Natural killer cell treated with Interleukin-12 subunit alpha and Interleukin-12 subunit beta and Interleukin-15 and Interleukin-18, amount 100 ng/mL, for 72 hours (primary cell): Measurements from ENCODE around the gene PTGIR. TPM values are rescaled to one million over a fixed set of nuclear protein-coding genes. Genes with fewer than 3 reads are reported as not detected.

ENCODE experiments used
- ATAC-seq, 2 donors: fragments of 150-1000 bp; cut with Tn5 transposase in 1 of 2; sonication (Bioruptor Pico), chemical (Tn5 transposase) in 1 of 2; 2 replicates each; pipeline ENCODE4 v1.10.0; 2021
- DNase-seq: peaks from one replicate; pipeline ENCODE4 v3.0.0; 2022; ENCODE audit warnings: low spot score
- H3K27ac Mint-ChIP-seq, 2 donors: 1 replicate in 1 of 2; 2 replicates in 1 of 2; pipeline ENCODE4 v1.8.0; 2022; ENCODE audit warnings: mixed read lengths in 2 of 2, mild to moderate bottlenecking in 1 of 2, moderate library complexity in 1 of 2
- H3K27me3 Mint-ChIP-seq, 2 donors: 1 replicate in 1 of 2; 2 replicates in 1 of 2; pipeline ENCODE4 v1.8.0; 2022; ENCODE audit warnings: mixed read lengths in 2 of 2
- H3K36me3 Mint-ChIP-seq: one replicate; pipeline ENCODE4 v1.8.0; 2022; ENCODE audit warnings: mixed read lengths
- H3K4me1 Mint-ChIP-seq, 2 donors: 1 replicate in 1 of 2; 2 replicates in 1 of 2; pipeline ENCODE4 v1.8.0; 2022; ENCODE audit warnings: low read depth in 2 of 2, mixed read lengths in 2 of 2, mild to moderate bottlenecking in 1 of 2
- H3K4me3 Mint-ChIP-seq: one replicate; pipeline ENCODE4 v1.8.0; 2022; ENCODE audit warnings: mixed read lengths
- H3K9me3 Mint-ChIP-seq: 2 replicates; pipeline ENCODE4 v1.8.0; 2022; ENCODE audit warnings: mixed read lengths
- total RNA-seq, 2 donors: library from RNA; stranded (reverse); gene quantifications; one replicate each; pipeline ENCODE4 v1.2.3, GENCODE V29; 2022

PTGIR gene
- total RNA-seq, 2 donors from 2014 or later: 0.31 to 1.7 TPM

DNA sequence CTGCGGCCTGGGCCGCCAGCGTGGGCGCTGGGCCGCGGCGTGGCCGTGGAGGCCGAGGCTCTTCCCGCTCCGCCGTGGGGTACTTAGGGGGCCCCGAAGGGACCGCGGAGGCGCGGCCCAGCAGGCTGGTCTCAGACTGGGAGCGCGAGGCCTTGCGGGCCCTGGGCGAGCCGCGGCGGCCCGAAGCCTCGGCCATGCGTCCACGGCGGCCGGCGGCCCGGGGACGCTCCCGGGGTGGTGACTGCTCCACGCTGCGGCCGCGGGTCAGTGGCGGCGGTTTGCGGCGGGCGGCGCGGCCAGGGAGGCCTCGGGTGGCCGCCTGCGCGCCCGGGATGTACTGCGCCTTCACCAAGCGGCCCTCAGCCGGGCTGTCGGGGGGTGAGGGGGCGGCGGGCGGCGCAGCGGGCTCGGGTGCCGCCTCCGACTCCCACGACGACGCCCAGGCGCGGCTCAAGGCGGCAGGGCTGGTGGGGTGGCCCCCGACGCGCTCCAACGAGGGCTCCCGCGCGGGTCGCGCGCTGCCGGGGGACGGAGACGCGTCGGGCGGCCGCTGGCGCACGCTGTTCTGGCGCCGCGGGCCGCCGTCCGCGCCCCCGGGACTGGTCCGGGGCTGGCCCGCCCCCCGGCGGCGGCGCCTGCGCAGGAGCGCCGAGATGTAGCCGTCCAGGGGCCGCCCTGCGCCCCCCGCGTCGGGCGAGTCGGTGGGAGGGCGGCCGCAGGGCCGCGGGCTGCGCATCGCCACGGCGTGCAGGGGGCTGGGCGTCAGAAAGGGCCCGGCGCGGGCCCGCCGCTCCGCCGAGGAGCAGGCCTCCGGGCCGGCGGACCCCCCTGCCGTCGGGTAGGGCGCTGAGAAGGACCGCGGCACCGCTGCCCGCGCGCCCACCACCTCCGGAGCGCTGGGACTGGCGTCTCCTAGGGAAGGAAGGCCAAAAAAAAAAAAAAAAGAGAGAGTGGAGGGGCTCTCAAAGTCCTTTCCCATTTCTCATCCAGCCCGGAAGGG lies 24.4 kb upstream of the PTGIR start:
- peaks cover 33 to 57% of the 10 kb centered on the region in 2 donors for H3K27me3 Mint-ChIP-seq
- peaks cover 0 to 8% of the 10 kb centered on the region in 2 donors for H3K4me1 Mint-ChIP-seq
- ATAC-seq: no peak
- no peaks in the 10 kb centered on the region for H3K9me3 Mint-ChIP-seq
- no peak overlapping the region for H3K27ac Mint-ChIP-seq
- no peak for DNase-seq
- H3K36me3 Mint-ChIP-seq: no peaks in the 10 kb centered on the region
- no peak overlapping the region for H3K4me3 Mint-ChIP-seq

GRCh38 chr19:46648060-46648960 lies 23.4 kb upstream of the PTGIR start:
- H3K36me3 Mint-ChIP-seq: no peaks in the 10 kb centered on the region
- peak overlapping the region in 1 of 2 donors; percentile 71 for H3K27ac Mint-ChIP-seq
- peaks cover 27 to 47% of the 10 kb centered on the region in 2 donors for H3K27me3 Mint-ChIP-seq
- H3K9me3 Mint-ChIP-seq: no peaks in the 10 kb centered on the region
- peak in 1 of 2 donors; percentile 52 for ATAC-seq
- no peak for DNase-seq
- no peak overlapping the region for H3K4me3 Mint-ChIP-seq
- H3K4me1 Mint-ChIP-seq: peaks cover 0 to 8% of the 10 kb centered on the region in 2 donors

DNA sequence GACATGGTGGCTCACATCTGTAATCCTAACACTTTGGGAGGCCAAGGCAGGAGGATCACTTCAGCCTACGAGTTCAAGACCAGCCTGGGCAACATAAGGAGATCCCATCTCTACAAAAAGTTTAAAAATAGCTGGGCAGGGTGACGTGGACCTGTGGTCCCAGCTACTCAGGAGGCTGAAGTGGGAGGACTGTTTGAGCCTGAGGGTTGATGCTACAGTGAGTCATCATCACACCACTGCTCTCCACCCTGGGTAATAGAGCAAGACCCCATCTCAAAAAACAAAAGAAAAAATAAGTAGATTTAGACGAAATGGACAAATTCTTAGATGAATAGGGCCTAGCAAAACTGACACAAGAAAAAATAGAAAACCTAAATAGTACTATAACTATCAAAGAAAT lies 21.5 kb upstream of the PTGIR start:
- DNase-seq (no peak), ATAC-seq (no peak)
- Mint-ChIP-seq H3K4me1 (peaks cover 0 to 8% of the 10 kb centered on the region in 2 donors), H3K9me3 (no peaks in the 10 kb centered on the region), H3K27me3 (peaks cover 28 to 48% of the 10 kb centered on the region in 2 donors), H3K36me3 (no peaks in the 10 kb centered on the region), H3K4me3 (no peak overlapping the region), H3K27ac (no peak overlapping the region)

GRCh38 chr19:46644720-46645119 lies 19.8 kb upstream of the PTGIR start:
- ATAC-seq (no peak), DNase-seq (no peak)
- H3K27me3 Mint-ChIP-seq: peaks cover 21 to 40% of the 10 kb centered on the region in 2 donors
- H3K27ac Mint-ChIP-seq: no peak overlapping the region
- H3K9me3 Mint-ChIP-seq: no peaks in the 10 kb centered on the region
- H3K4me1 Mint-ChIP-seq: peaks cover 0 to 8% of the 10 kb centered on the region in 2 donors
- H3K4me3 Mint-ChIP-seq: no peak overlapping the region
- no peaks in the 10 kb centered on the region for H3K36me3 Mint-ChIP-seq

DNA sequence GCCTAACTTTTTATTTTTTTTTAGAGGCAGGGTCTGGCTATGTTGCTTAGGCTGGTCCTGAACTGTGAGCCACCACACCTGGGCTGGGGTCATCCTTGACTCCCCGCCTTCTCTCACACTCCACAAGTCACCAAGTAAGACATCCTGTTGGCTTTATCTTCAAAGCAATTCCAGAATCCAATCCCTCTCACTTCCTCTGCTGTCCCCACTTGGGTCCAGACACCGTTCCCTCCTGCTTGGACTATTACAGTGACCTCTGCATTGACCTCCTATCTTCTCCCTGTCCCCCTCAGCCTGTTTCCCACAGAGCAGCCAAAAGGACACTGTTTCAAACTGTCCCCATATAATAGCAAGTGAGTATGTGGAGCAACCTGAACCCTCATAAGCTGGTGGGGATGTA lies 15.8 kb upstream of the PTGIR start:
- ATAC-seq (no peak), DNase-seq (no peak)
- H3K4me3 Mint-ChIP-seq: peak overlapping the region; percentile 68
- H3K9me3 Mint-ChIP-seq: no peaks in the 10 kb centered on the region
- H3K27me3 Mint-ChIP-seq: peaks cover 15 to 24% of the 10 kb centered on the region in 2 donors
- H3K36me3 Mint-ChIP-seq: no peaks in the 10 kb centered on the region
- no peak overlapping the region for H3K27ac Mint-ChIP-seq
- peaks cover 0 to 3% of the 10 kb centered on the region in 2 donors for H3K4me1 Mint-ChIP-seq

- peak; percentile 54 to 60 for ATAC-seq
These were observed 14.7 kb upstream of the PTGIR start for GRCh38 chr19:46639358-46640182.

GRCh38 chr19:46637224-46637623 lies 12.3 kb upstream of the PTGIR start:
- no peak for ATAC-seq
- H3K4me1 Mint-ChIP-seq: peaks cover 10 to 17% of the 10 kb centered on the region in 2 donors

More at GRCh38 chr19:46639358-46640182, 14.7 kb upstream of the PTGIR start:
- DNase-seq: no peak
- Mint-ChIP-seq H3K4me1 (peaks cover 0 to 6% of the 10 kb centered on the region in 2 donors), H3K27ac (no peak overlapping the region), H3K27me3 (peaks cover 16 to 25% of the 10 kb centered on the region in 2 donors), H3K36me3 (no peaks in the 10 kb centered on the region), H3K9me3 (no peaks in the 10 kb centered on the region), H3K4me3 (no peak overlapping the region)

DNA sequence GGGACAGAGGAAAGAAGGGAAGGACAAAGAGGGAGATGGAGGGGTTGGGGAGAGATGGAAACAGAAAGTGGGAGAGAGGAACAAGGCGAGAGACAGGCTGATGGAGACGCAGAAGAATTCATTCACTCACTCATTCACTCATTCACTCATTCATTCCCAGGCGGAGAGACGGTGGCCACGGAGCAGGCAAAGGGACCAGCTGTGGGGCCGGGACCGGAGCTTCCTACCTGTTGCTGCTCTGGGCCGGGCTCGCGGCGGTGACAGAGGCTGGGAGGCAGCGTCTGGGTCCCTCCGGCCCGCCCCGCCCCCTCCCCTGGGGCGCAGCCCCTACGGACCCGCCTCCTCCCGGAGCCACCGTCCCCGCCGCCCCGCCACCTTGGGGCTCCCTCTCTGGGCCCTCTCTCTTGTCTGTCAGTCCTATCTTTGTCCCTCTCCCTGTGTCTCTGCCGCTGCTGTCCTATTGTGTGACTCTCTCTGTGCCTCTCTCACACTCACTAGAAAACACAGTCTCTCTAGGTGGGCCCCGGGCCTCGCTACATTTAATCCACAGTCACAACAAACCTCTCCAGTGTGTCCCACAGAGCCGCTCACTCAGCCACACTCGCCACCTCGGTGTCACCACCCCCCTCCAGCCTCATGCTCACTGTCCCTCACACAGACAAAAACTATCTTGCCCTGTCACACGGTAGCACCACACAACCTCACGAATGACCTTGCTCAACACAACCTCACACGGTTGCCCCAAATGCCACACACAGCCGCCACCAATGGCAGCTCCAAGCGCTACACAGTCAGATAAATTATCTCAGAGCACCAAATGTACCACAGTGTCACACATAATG lies 11.3 kb upstream of the PTGIR start, which contains the start of gene GNG8:
Gene GNG8 (minus strand): TSS at position 283 of the 842 bp plus-strand sequence. CDS start 1,520 bp downstream, outside the sequence.
- no peaks in the 10 kb centered on the region for H3K9me3 Mint-ChIP-seq
- H3K27ac Mint-ChIP-seq: peak within 1 kb of the TSS in 1 of 2 donors; percentile 18
- DNase-seq: no peak
- H3K4me3 Mint-ChIP-seq: peak within 1 kb of the TSS; percentile 15
- ATAC-seq: no peak
- peaks cover 16 to 25% of the 10 kb centered on the region in 2 donors for H3K27me3 Mint-ChIP-seq
- H3K4me1 Mint-ChIP-seq: peaks cover 10 to 17% of the 10 kb centered on the region in 2 donors
- H3K36me3 Mint-ChIP-seq: no peaks in the 10 kb centered on the region

More at GRCh38 chr19:46637224-46637623, 12.3 kb upstream of the PTGIR start:
- Mint-ChIP-seq H3K27ac (no peak overlapping the region), H3K36me3 (no peaks in the 10 kb centered on the region), H3K4me3 (no peak overlapping the region), H3K27me3 (peaks cover 18 to 26% of the 10 kb centered on the region in 2 donors), H3K9me3 (no peaks in the 10 kb centered on the region)
- no peak for DNase-seq

DNA sequence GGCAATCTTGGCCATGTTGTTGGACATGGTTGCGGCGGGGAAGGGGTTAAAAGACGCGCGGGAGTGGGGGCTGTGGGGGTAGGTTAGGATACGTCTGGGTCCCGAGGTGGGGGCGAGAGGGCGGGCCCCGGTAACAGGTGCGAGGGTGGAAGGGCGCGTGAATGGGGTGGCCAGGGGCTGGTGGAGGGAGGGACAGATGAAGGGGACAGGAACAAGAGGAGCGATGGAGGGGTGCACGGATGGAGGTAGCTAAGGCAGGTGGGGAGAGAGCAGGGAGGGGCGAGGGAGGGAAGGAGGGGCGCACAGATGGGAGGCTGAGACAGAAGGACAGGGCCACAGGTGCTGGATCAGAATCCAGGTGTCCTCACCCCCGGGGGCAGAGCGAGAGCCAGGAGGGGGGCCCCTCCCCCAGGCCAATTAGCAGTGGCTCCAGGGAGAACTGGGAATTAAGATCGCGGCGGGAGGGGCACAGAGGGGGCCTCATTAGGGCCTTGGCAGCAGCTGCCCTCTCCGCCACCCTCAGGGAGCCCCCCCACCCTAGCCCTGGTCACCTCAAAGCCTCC lies 9.8 kb upstream of the PTGIR start:
- DNase-seq (no peak), ATAC-seq (no peak)
- Mint-ChIP-seq H3K36me3 (no peaks in the 10 kb centered on the region), H3K4me3 (no peak overlapping the region), H3K4me1 (peaks cover 10 to 17% of the 10 kb centered on the region in 2 donors), H3K9me3 (no peaks in the 10 kb centered on the region), H3K27ac (peak overlapping the region in 1 of 2 donors; percentile 18), H3K27me3 (peaks cover 13 to 17% of the 10 kb centered on the region in 2 donors)

DNA sequence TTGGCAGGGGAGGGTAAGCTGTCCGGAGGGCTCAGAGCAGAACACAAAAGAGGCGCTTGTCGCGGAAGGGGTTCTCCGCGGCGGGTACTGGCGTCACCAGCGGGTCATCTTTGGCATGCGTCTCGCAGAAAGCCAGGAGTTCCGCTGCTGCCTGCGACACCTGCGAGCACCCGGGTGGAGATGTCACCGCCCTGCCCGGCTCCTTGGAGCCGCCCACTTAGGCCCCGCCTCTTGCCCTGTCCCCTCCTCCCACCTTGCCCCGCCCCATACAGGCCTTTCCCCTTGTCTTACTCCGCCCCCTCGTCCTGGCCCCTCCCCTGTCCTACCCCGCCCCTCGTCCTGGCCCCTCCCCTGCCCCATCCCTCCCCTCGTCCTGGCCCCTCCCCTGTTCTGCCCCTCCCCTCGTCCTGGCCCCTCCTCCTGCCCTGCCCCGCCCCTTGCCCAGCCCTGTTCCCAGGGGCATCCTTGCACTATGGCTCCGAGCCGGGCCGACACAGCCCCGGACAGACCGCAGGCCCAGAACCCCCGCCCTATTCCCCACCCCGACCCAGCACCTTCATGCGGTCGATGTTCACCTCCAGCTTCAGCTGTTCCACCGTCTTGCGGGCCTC lies 9.3 kb upstream of the PTGIR start:
- H3K27me3 Mint-ChIP-seq: peaks cover 13 to 17% of the 10 kb centered on the region in 2 donors
- H3K36me3 Mint-ChIP-seq: no peaks in the 10 kb centered on the region
- peak; percentile 77 to 88 for ATAC-seq
- peaks cover 10 to 17% of the 10 kb centered on the region in 2 donors for H3K4me1 Mint-ChIP-seq
- H3K9me3 Mint-ChIP-seq: no peaks in the 10 kb centered on the region
- peak overlapping the region; percentile 41 for H3K4me3 Mint-ChIP-seq
- DNase-seq: peak; percentile 87
- no peak overlapping the region for H3K27ac Mint-ChIP-seq

DNA sequence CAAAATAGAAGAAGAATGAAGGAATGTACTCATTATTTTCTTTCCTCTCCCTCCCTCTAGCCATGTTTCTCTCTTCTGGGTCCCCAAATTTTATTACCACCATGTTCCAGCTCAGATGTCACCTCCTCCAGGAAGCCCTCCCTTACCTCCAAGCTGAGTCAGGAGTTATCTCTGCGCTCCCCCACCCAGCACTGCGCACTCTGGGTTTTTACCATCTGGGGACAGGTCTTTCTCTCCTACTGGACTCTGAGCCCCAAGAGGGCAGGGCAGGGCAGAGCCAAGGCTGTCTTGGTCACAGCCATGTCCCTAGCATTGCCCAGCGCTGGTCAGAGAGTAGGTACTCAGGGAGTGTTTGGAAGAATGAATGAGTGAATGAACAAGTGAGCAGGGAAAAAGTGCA lies 8.2 kb upstream of the PTGIR start:
- peaks cover 13 to 17% of the 10 kb centered on the region in 2 donors for H3K27me3 Mint-ChIP-seq
- H3K9me3 Mint-ChIP-seq: no peaks in the 10 kb centered on the region

More for the DNA sequence above, 8.2 kb upstream of the PTGIR start:
- ATAC-seq (no peak), DNase-seq (no peak)
- Mint-ChIP-seq H3K36me3 (no peaks in the 10 kb centered on the region), H3K27ac (no peak overlapping the region), H3K4me3 (peak overlapping the region; percentile 41), H3K4me1 (peaks cover 10 to 17% of the 10 kb centered on the region in 2 donors)
